Lower leg skin (tissue), 4 donors: ENCODE data around the gene PIP5KL1. TPM values are rescaled to one million over a fixed set of nuclear protein-coding genes. Genes with fewer than 3 reads are reported as not detected.

Experiments used
- DNase-seq, 2 donors: peaks; one replicate each; pipeline ENCODE4 v3.0.0-alpha.2; 2019; ENCODE audit warnings: low spot score in 2 of 2
- H3K4me3 ChIP-seq: fragments of 200-600 bp; sonication (generic); 2 replicates; pipeline ENCODE4 v1.5.1; 2017; ENCODE audit warnings: mild to moderate bottlenecking, low read depth; ENCODE audit not compliant: poor library complexity, severe bottlenecking
- POLR2A ChIP-seq, 2 donors: fragments of 450-650 bp; IDR thresholded peaks; one replicate each; pipeline ENCODE4 v1.6.1; 2016 to 2017; ENCODE audit warnings: antibody characterized with exemption in 2 of 2, mild to moderate bottlenecking in 1 of 2, moderate library complexity in 1 of 2
- WGBS, 2 donors: methylation state at CpG; one replicate each; pipeline ENCODE4 v1.1.5; 2018; 5-methylcytosine and 5-hydroxymethylcytosine counted together
- intact Hi-C: fragments of 100-400 bp; cut with DNase I; formaldehyde crosslinking; loops from one replicate; pipeline ENCODE4 v1.15.0; 2023; ENCODE audit warnings: low total_unique reads
- total RNA-seq, 4 donors: library from RNA; depleted of rRNA; stranded (reverse); fragments of >200 nt; gene quantifications; one replicate each; pipeline ENCODE4 v1.1.0, GENCODE V29; 2016
- TF ChIP-seq, protein P1 (sequence below), 3 donors: fragments of 450-650 bp; IDR thresholded peaks; one replicate each; pipeline ENCODE4 v1.5.1; 2016; ENCODE audit warnings: antibody characterized with exemption in 3 of 3, mild to moderate bottlenecking in 3 of 3, moderate library complexity in 2 of 3

The PIP5KL1 gene
- total RNA-seq, 4 donors from 2014 or later, result 4.1 to 11.3 (median 8.4) TPM

- WGBS, 2 donors, result 73 to 74% methylated on average over 10 of the region's 10 CpGs
- intact Hi-C loops, result no loop called here
- no peak overlapping the region for H3K4me3 ChIP-seq
- TF ChIP-seq, protein P1, sequence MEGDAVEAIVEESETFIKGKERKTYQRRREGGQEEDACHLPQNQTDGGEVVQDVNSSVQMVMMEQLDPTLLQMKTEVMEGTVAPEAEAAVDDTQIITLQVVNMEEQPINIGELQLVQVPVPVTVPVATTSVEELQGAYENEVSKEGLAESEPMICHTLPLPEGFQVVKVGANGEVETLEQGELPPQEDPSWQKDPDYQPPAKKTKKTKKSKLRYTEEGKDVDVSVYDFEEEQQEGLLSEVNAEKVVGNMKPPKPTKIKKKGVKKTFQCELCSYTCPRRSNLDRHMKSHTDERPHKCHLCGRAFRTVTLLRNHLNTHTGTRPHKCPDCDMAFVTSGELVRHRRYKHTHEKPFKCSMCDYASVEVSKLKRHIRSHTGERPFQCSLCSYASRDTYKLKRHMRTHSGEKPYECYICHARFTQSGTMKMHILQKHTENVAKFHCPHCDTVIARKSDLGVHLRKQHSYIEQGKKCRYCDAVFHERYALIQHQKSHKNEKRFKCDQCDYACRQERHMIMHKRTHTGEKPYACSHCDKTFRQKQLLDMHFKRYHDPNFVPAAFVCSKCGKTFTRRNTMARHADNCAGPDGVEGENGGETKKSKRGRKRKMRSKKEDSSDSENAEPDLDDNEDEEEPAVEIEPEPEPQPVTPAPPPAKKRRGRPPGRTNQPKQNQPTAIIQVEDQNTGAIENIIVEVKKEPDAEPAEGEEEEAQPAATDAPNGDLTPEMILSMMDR (IDR thresholded peaks at IDR 0.05), result no peak
- no peak for TF ChIP-seq POLR2A (IDR thresholded peaks at IDR 0.05)
- no peak for DNase-seq
Measured at GRCh38 chr9:127875306-127875966, 55.1 kb downstream of the PIP5KL1 start.

DNA sequence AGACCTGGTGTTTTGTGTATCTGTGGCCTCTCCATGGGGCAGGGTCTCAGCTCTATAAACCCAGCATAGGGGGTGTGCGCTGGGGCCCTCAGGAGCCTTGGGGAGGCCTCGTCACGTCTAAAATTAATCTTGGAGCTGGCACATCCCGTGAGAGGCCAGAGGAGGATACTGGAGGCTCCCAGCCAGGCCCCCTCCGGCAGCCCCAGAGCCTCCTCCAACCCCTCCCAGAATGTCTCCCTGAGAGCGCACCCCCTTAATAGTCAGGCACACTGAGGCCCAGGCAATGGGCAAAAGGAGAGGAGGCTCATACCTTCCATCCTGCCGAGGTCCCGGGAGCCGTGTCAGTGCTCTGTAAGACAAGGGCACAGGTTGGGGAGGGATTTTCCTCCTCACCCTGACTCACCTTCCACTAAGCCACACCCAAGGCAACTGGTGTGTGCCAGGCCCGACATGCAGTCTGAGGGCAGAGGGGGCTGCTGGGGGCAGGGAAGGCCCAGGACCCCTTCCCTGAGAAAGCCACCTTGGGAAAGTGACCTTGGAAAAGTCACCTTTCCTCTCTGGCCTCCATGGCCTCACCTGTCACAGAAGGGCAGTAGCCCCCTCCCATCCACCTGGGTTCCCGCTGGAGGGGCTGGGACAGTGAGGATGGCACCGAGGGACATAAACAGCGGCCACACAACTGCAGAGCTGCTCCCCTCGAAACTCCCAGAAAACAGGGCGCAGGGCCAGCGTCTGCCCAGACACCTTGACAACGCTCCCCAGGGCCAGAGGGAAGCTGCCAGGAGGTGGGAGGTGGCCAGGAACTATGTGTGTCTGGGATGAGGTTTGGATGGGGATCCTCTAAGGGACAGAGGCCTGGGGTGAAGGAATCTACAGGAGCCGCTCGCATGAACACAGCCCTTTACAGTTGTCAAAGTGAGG is 56.0 kb downstream of the PIP5KL1 start:
- TF ChIP-seq, protein P1 (IDR thresholded peaks at IDR 0.05), result no peak
- no peak for TF ChIP-seq POLR2A (IDR thresholded peaks at IDR 0.05)
- no peak for DNase-seq
- WGBS, 2 donors, result 45 to 54% methylated on average over 17 to 19 of the region's 19 CpGs
- no peak overlapping the region for H3K4me3 ChIP-seq
- intact Hi-C loops, result no loop called here

- TF ChIP-seq, protein P1 (IDR thresholded peaks at IDR 0.05), result no peak
- TF ChIP-seq POLR2A (IDR thresholded peaks at IDR 0.05), result no peak
- DNase-seq, result peak in 1 of 2 donors; percentile 93
- intact Hi-C loops, result no loop called here
- whole genome bisulfite sequencing, 2 donors, result 40 to 69% methylated on average over 3 to 10 of the region's 10 CpGs
- H3K4me3 ChIP-seq, result no peak overlapping the region
Measured at GRCh38 chr9:127873886-127874285, 56.7 kb downstream of the PIP5KL1 start.

- TF ChIP-seq, protein P1 (IDR thresholded peaks at IDR 0.05), result no peak
- TF ChIP-seq POLR2A (IDR thresholded peaks at IDR 0.05), result no peak
- DNase-seq, result no peak
- intact Hi-C loops, result no loop called here
- 72 to 82% methylated on average over 10 to 16 of the region's 19 CpGs for WGBS, 2 donors
- H3K4me3 ChIP-seq, result no peak overlapping the region
Measured at GRCh38 chr9:127873223-127873691, 57.3 kb downstream of the PIP5KL1 start.

- 91 to 92% methylated on average over 19 to 20 of the region's 20 CpGs for WGBS, 2 donors
Measured at GRCh38 chr9:127872369-127873222, 58.0 kb downstream of the PIP5KL1 start.

More at GRCh38 chr9:127872369-127873222, 58.0 kb downstream of the PIP5KL1 start:
- no peak for TF ChIP-seq POLR2A (IDR thresholded peaks at IDR 0.05)
- TF ChIP-seq, protein P1 (IDR thresholded peaks at IDR 0.05), result no peak
- no peak for DNase-seq
- intact Hi-C loops, result no loop called here
- H3K4me3 ChIP-seq, result no peak overlapping the region
